Neuronal stem cell (in vitro differentiated cells): ENCODE measurements around the gene ASIP.

Experiments used
- DNase-seq: peaks from one replicate; pipeline ENCODE4 v3.0.0-alpha.2; 2013; ENCODE audit warnings: low spot score
- H2AFZ ChIP-seq: one replicate; pipeline ENCODE4 v1.6.1; 2013; ENCODE audit warnings: mild to moderate bottlenecking, low read length, inconsistent platforms
- H2AK5ac ChIP-seq: 2 replicates; pipeline ENCODE4 v1.6.1; 2013; ENCODE audit warnings: low read depth, mild to moderate bottlenecking, inconsistent platforms, low read length, moderate library complexity, mixed read lengths
- H2BK120ac ChIP-seq: 2 replicates; pipeline ENCODE4 v1.6.1; 2013; ENCODE audit warnings: low read depth, mild to moderate bottlenecking, inconsistent platforms, low read length, moderate library complexity, mixed read lengths
- H2BK12ac ChIP-seq: one replicate; pipeline ENCODE4 v1.6.1; 2013; ENCODE audit warnings: low read length, inconsistent platforms
- H2BK15ac ChIP-seq: 2 replicates; pipeline ENCODE4 v1.6.1; 2013; ENCODE audit warnings: mild to moderate bottlenecking, low read length, inconsistent platforms, mixed read lengths
- H2BK5ac ChIP-seq: one replicate; pipeline ENCODE4 v1.6.1; 2013; ENCODE audit warnings: inconsistent platforms, mild to moderate bottlenecking, low read length, moderate library complexity
- H3K14ac ChIP-seq: one replicate; pipeline ENCODE4 v1.6.1; 2013; ENCODE audit warnings: low read length, inconsistent platforms
- H3K18ac ChIP-seq: 2 replicates; pipeline ENCODE4 v1.6.1; 2013; ENCODE audit warnings: low read length, inconsistent platforms
- H3K23ac ChIP-seq: 2 replicates; pipeline ENCODE4 v1.6.1; 2013; ENCODE audit warnings: low read depth, mild to moderate bottlenecking, mixed read lengths, low read length, inconsistent platforms; ENCODE audit not compliant: poor library complexity
- H3K27ac ChIP-seq: replicated peaks from 3 replicates; pipeline ENCODE4 v1.5.1; 2013; ENCODE audit warnings: low read length, inconsistent platforms
- H3K27me3 ChIP-seq, 3 experiments: 2 replicates each; pipeline ENCODE4 v1.6.1; 2013; ENCODE audit warnings: low read length in 3 of 3, mild to moderate bottlenecking in 2 of 3, inconsistent platforms in 1 of 3, low read depth in 1 of 3, mixed read lengths in 1 of 3, moderate library complexity in 1 of 3; ENCODE audit not compliant: control insufficient read depth in 3 of 3, insufficient read depth in 3 of 3
- H3K36me3 ChIP-seq, 2 donors: replicated peaks in 1 of 2; 2 replicates each; pipeline ENCODE4 v1.6.1; 2013; ENCODE audit warnings: low read length in 2 of 2; ENCODE audit not compliant: control insufficient read depth in 2 of 2, insufficient read depth in 2 of 2
- H3K4ac ChIP-seq: 2 replicates; pipeline ENCODE4 v1.6.1; 2013; ENCODE audit warnings: inconsistent platforms, mild to moderate bottlenecking, low read length, moderate library complexity
- H3K4me1 ChIP-seq, 2 donors: 1 replicate in 1 of 2; 2 replicates in 1 of 2; pipeline ENCODE4 v1.6.1; 2013; ENCODE audit warnings: low read length in 2 of 2, low read depth in 1 of 2; ENCODE audit not compliant: control insufficient read depth in 2 of 2, insufficient read depth in 1 of 2
- H3K4me2 ChIP-seq: one replicate; pipeline ENCODE4 v1.6.1; 2013; ENCODE audit warnings: mild to moderate bottlenecking, low read length, inconsistent platforms; ENCODE audit not compliant: insufficient read depth, poor library complexity, severe bottlenecking
- H3K4me3 ChIP-seq, 2 donors: 2 replicates each; pipeline ENCODE4 v1.5.1; 2013; ENCODE audit warnings: low read length in 2 of 2, mild to moderate bottlenecking in 2 of 2, inconsistent platforms in 1 of 2, moderate library complexity in 1 of 2
- H3K79me1 ChIP-seq: one replicate; pipeline ENCODE4 v1.6.1; 2013; ENCODE audit warnings: low read depth, mild to moderate bottlenecking, inconsistent platforms, low read length, moderate library complexity
- H3K9ac ChIP-seq: one replicate; pipeline ENCODE4 v1.6.1; 2013; ENCODE audit warnings: mild to moderate bottlenecking, low read depth, low read length, inconsistent platforms; ENCODE audit not compliant: poor library complexity
- H3K9me3 ChIP-seq, 2 donors: replicated peaks in 1 of 2; 2 replicates each; pipeline versions ENCODE3 to v1.6.1; 2013; ENCODE audit warnings: low read length in 2 of 2, mild to moderate bottlenecking in 2 of 2, inconsistent platforms in 1 of 2, low read depth in 1 of 2, mixed read lengths in 1 of 2, moderate library complexity in 1 of 2; ENCODE audit not compliant: control insufficient read depth in 2 of 2, insufficient read depth in 1 of 2
- H4K8ac ChIP-seq: one replicate; pipeline ENCODE4 v1.6.1; 2013; ENCODE audit warnings: low read depth, mild to moderate bottlenecking, inconsistent platforms, low read length, moderate library complexity
- H4K91ac ChIP-seq: one replicate; pipeline ENCODE4 v1.6.1; 2013; ENCODE audit warnings: low read length, low read depth, mild to moderate bottlenecking, inconsistent platforms; ENCODE audit not compliant: poor library complexity
- WGBS, 2 donors: extraction: QIAGEN DNeasy Blood & Tissue Kit; methylation state at CpG; one replicate each; pipeline ENCODE4 v1.1.7; 2013; ENCODE audit warnings: missing lambda C conversion rate in 2 of 2, mixed read lengths in 1 of 2; ENCODE audit not compliant: insufficient read length in 2 of 2, insufficient replicate concordance in 1 of 2; ENCODE audit errors: extremely low coverage in 2 of 2; 5-methylcytosine and 5-hydroxymethylcytosine counted together

The ASIP gene

DNA sequence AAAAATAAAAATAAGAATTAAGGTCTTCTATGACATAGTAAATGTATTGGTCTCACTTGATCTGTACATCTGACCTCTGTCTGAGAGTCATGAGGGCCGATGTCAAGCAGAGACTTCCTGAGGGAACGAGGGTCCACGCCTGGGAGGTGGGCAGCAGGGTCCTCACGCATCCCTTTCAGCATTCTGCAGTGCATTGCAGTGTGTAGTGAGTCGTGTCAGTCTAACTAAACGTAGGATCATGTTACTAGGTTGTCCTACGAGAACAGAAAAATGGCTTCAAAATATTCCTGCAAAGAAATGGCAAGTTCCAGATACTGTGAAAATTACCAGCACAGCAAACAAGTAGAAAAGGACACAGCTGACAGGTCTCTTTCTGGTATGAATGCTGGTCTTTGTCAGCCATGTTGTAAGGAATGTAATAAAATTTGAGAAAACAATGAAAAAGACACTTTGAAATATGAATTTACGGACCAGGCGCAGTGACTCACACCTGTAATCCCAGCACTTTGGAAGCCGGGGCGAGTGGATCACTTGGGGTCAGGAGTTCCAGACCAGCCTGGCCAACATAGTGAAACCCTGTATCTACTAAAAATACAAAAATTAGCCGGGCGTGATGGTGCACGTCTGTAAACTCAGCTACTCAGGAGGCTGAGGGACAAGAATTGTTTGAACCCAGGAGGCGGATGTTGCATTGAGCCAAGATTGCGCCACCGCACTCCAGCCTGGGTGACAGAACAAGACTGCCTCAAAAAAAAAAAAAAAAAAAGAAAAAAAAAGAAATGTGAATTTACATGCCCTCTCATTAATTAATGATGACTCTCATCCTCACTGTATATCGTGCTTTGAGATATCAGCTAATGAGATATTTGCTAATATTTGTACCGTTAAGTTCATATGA, 64.4 kb downstream of the ASIP start:
- DNase-seq, result no peak
- Histone ChIP-seq H2BK5ac (no peak overlapping the region), H2AK5ac (no peak overlapping the region), H3K27ac (no peak overlapping the region), H3K36me3 (peaks cover 0 to 9% of the 10 kb centered on the region in 2 donors), H3K18ac (no peak overlapping the region), H2BK12ac (no peak overlapping the region), H2BK15ac (no peak overlapping the region), H3K4me1 (peaks cover 3 to 13% of the 10 kb centered on the region in 2 donors), H3K79me1 (peaks cover 6% of the 10 kb centered on the region), H2AFZ (peak overlapping the region; percentile 79), H3K4me2 (no peak overlapping the region), H3K14ac (no peak overlapping the region), H3K9me3 (no peaks in the 10 kb centered on the region), H3K9ac (no peak overlapping the region), H3K4ac (no peak overlapping the region), H4K91ac (no peak overlapping the region), H4K8ac (no peak overlapping the region), H3K4me3 (no peak overlapping the region), H2BK120ac (no peak overlapping the region), H3K23ac (no peak overlapping the region), H3K27me3 (no peaks in the 10 kb centered on the region)
- whole genome bisulfite sequencing, 2 donors, result no CpG with 5 or more reads among the region's 19 CpGs

DNA sequence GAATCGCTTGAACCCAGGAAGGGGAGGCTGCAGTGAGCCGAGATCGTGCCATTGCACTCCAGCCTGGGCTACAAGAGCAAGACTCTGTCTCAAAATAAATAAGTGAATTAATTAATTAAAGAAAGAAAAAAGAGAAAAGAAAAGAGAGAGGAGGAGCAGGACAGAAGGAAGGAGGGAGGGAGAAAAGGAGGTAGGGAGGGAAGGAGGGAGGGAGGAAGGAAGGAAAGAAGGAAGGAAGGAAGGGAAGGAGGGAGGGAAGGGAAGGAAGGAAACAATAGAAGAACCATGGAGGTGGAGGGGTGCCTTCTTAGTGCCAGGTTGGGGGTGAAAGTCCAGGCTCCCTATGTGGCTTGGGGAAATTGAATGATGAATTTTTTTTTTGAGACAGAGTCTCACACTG, 68.5 kb downstream of the ASIP start:
- Histone ChIP-seq H3K18ac (no peak overlapping the region), H3K4me2 (no peak overlapping the region), H2BK15ac (no peak overlapping the region), H4K8ac (no peak overlapping the region), H3K23ac (no peak overlapping the region), H3K9me3 (no peaks in the 10 kb centered on the region), H3K4me1 (peaks cover 4 to 6% of the 10 kb centered on the region in 2 donors), H2AFZ (no peak overlapping the region), H4K91ac (no peak overlapping the region), H3K4ac (no peak overlapping the region), H3K27ac (no peak overlapping the region), H2BK12ac (no peak overlapping the region), H3K79me1 (no peaks in the 10 kb centered on the region), H2BK5ac (no peak overlapping the region), H3K14ac (no peak overlapping the region), H2BK120ac (no peak overlapping the region), H2AK5ac (no peak overlapping the region), H3K36me3 (no peaks in the 10 kb centered on the region), H3K9ac (no peak overlapping the region), H3K27me3 (peaks cover 2 to 10% (median 8%) of the 10 kb centered on the region in 3 experiments), H3K4me3 (no peak overlapping the region)
- no peak for DNase-seq
- no CpG with 5 or more reads among the region's 3 CpGs for WGBS, 2 donors

- no CpG with 5 or more reads among the region's 19 CpGs for WGBS, 2 donors
- no peak overlapping the region for H3K27ac ChIP-seq
- H3K4me3 ChIP-seq, result no peak overlapping the region
Measured at GRCh38 chr20:34310481-34311117, 69.4 kb downstream of the ASIP start.

More at GRCh38 chr20:34310481-34311117, 69.4 kb downstream of the ASIP start:
- Histone ChIP-seq H2BK12ac (no peak overlapping the region), H3K27me3 (peaks cover 2 to 10% (median 8%) of the 10 kb centered on the region in 3 experiments), H3K4ac (no peak overlapping the region), H2AK5ac (no peak overlapping the region), H3K36me3 (no peaks in the 10 kb centered on the region), H3K14ac (no peak overlapping the region), H3K23ac (no peak overlapping the region), H3K18ac (no peak overlapping the region), H3K4me1 (peaks cover 4 to 6% of the 10 kb centered on the region in 2 donors), H2BK5ac (no peak overlapping the region), H2AFZ (peak overlapping the region; percentile 98), H4K8ac (no peak overlapping the region), H4K91ac (no peak overlapping the region), H3K9me3 (no peaks in the 10 kb centered on the region), H2BK120ac (no peak overlapping the region), H3K79me1 (no peaks in the 10 kb centered on the region), H3K4me2 (no peak overlapping the region), H2BK15ac (no peak overlapping the region), H3K9ac (no peak overlapping the region)
- DNase-seq, result no peak
